Choroid plexus epithelial cell (primary cell): ENCODE measurements around the gene WASF3.

ENCODE experiments used
- DNase-seq: peaks from one replicate; pipeline ENCODE4 v3.0.0-alpha.2; 2010; ENCODE audit warnings: low read depth
- H3K4me3 ChIP-seq: 2 replicates; pipeline ENCODE4 v1.5.1; 2011; ENCODE audit warnings: low read depth, mild to moderate bottlenecking, control low read depth, low read length, moderate library complexity
- TF ChIP-seq, protein P1 (sequence below): conservative IDR thresholded peaks from 2 replicates; pipeline ENCODE4 v1.5.1; 2011; ENCODE audit warnings: low read depth, mild to moderate bottlenecking, control low read depth, inconsistent platforms, low read length, moderate library complexity

The WASF3 gene

DNA sequence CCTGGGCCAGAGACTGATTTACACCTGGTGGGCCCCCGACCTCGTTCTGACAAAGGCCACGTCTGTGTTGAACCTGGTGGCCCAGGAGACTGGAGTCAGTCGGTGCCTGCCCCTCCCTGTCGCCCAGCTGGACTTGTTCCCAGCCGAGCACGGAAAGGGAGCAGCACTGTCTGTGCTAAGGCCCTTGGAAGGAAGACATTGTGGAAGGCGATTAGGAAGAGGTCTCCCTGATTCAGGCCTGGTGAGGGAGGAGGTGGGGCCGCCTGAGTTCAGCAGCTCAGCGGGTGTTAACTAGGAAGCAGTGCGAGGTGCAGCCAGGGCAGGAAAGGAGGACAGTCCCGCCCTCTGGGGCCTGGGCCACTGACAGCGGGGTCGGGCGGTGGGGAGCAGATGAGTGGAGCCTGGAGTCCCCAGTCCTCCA, 138.4 kb downstream of the WASF3 start:
- DNase-seq, result no peak
- TF ChIP-seq, protein P1, sequence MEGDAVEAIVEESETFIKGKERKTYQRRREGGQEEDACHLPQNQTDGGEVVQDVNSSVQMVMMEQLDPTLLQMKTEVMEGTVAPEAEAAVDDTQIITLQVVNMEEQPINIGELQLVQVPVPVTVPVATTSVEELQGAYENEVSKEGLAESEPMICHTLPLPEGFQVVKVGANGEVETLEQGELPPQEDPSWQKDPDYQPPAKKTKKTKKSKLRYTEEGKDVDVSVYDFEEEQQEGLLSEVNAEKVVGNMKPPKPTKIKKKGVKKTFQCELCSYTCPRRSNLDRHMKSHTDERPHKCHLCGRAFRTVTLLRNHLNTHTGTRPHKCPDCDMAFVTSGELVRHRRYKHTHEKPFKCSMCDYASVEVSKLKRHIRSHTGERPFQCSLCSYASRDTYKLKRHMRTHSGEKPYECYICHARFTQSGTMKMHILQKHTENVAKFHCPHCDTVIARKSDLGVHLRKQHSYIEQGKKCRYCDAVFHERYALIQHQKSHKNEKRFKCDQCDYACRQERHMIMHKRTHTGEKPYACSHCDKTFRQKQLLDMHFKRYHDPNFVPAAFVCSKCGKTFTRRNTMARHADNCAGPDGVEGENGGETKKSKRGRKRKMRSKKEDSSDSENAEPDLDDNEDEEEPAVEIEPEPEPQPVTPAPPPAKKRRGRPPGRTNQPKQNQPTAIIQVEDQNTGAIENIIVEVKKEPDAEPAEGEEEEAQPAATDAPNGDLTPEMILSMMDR, result no peak
- H3K4me3 ChIP-seq, result no peak overlapping the region

DNA sequence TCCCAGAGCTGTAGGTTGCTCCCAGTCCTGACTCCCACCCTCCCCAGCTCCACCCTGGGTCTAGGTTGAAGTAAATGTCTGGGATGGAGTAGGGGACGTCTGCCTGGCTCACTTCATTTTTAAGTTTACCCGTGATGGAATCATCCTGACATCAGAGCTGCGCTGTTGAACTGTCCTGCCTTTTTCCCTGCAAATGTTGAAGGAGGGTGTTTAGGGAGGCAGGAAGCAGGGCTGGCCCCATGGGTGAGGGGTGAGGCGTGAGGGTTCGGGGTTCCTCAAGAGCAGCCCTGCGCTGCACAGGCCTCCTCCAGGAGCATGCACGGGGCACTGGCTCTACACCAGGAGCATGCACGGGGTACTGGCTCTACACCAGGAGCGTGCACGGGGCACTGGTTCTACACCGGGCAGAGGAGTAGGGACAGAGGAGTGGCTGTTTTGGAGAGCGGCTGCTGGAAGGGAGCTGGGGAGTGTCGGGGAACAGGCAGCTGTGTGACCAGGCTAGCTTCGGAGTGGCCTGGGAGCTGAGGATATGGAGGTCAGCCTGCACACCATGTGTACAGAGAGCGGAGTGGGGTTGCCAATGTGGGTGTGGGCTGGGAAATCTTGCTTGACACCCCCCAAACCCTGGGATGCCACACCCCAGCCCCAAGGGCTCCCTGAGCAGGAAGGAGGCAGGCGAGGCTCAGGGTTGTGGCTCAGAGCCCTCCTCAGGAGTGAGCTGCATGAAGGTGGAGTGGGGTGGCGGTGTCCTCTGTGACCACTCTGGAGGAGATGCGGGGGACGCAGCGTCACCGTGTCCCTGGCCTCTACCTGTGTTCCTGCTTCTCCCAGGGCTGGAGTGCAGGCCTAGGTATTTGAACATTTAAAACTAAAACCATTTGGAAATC, 139.8 kb downstream of the WASF3 start:
- no peak overlapping the region for H3K4me3 ChIP-seq
- no peak for DNase-seq
- TF ChIP-seq, protein P1, result no peak

DNA sequence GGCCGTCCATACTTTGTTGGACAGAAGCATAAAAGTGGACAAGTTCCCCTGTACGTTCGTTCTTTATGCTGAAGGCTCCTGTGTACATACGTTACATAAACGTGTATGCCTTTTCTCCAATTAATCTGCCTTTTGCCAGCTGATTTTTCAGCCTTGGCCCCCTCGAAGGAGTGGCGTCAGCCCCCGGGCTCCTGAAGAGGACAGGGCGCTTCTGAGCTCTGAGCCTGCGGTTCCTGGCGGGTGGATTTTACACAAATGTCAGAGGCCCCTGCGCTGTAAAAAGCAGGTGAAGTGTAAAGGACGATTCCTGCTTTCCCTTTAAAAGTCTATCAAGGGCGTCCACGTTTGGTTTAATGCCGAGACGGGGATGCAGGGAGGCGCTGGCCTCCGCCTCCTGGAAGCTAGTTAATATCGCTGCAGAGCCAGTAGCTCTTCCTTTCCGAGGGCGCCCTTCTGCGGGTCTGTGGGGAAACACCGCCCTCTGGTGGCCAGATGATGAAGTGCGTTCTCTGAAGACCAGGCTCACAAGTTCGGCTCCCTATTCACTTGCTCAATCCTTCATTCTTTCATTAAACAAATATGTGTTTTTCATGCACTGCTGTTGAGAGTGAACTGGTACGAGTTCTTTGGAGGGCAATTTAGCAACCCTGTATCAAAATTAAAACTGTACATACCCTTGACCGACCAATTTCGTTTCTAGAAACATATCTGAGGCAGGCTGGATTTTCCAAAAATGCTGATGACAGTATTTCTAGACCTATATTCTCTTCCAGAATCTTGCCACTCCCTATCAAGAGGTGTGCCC, 141.1 kb downstream of the WASF3 start:
- peak overlapping the region; percentile 34 for H3K4me3 ChIP-seq
- TF ChIP-seq, protein P1, result peak; percentile 98
- DNase-seq, result peak; percentile 93

DNA sequence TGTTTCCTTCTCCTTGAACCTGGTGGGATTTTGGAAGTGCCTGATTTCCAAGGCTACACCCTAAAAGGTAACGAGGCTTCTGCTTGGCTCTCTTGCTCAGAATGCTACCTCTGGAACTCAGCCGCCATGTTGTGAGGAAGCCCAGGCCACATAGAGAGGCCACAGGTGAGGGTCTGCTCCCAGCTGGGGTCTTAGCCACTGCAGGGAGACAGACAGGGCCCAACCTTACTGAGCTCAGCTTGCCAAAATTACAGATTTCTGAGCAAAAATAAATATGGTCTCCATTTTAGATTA, 141.7 kb downstream of the WASF3 start:
- DNase-seq, result no peak
- TF ChIP-seq, protein P1, result no peak
- no peak overlapping the region for H3K4me3 ChIP-seq

DNA sequence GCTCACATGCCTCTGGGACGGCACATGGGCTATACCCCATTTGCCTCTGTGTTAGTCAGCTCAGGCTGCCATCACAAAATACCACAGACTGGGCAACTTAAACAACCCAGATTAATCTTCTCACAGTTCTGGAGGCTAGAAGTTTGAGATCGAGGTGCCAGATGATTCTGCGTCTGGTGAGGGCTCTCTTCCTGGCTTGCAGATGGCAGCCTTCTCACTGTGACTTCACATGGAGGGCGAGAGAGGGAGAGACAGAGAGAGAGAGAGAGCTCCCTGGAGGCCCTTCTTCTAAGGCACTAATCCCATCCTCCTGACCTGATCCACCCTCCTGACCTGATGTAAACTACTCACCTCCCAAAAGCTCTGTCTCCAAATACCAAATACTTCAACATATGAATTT, 148.1 kb downstream of the WASF3 start:
- no peak overlapping the region for H3K4me3 ChIP-seq
- TF ChIP-seq, protein P1, result no peak
- DNase-seq, result no peak

DNA sequence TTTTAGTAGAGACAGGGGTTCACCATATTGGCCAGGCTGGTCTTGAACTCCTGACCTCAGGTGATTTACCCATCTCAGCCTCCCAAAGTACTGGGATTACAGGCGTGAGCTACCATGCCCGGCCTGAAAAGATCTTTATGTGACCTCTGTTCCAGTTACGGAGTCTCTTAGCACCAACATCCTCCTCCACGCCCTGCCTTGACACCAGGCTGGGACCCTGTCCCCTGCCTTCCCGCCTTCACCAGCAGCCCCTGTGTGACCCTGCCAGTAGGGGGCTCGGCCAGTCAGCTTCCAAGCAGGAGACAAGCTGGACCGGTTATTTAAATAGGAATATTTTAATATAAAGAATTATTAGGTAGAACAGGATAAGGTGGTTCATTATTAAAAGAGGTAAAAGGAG, 148.9 kb downstream of the WASF3 start:
- no peak for DNase-seq
- no peak overlapping the region for H3K4me3 ChIP-seq
- TF ChIP-seq, protein P1, result no peak
